SK-N-SH treated with all-trans-retinoic acid at 6 μM for 48 hours (cell line): ENCODE data around the gene BLOC1S6.

Experiments used
- ATAC-seq: fragments of 200-7000 bp; cut with Tn5 transposase; 3 replicates; pipeline ENCODE4 v1.9.1; 2020; ENCODE audit warnings: mild to moderate bottlenecking, moderate library complexity
- ARNTL ChIP-seq: fragments of 450-650 bp; formaldehyde crosslinking; IDR thresholded peaks from 2 replicates; pipeline ENCODE4 v1.5.0; 2020; ENCODE audit warnings: low read depth, mild to moderate bottlenecking, moderate library complexity, borderline replicate concordance
- BACH2 ChIP-seq: fragments of 250-450 bp; sonication (Bioruptor Pico); IDR thresholded peaks from 2 replicates; pipeline ENCODE4 v1.9.0; 2021; ENCODE audit warnings: mild to moderate bottlenecking, borderline replicate concordance
- CREB5 ChIP-seq: fragments of 250-450 bp; sonication (Bioruptor Pico); IDR thresholded peaks from 2 replicates; pipeline ENCODE4 v1.5.1; 2020; ENCODE audit warnings: low read depth, mild to moderate bottlenecking, moderate library complexity
- CSDC2 ChIP-seq: fragments of 250-450 bp; sonication (Bioruptor Pico); IDR thresholded peaks from 2 replicates; pipeline ENCODE4 v1.5.0; 2020; ENCODE audit warnings: mild to moderate bottlenecking, moderate library complexity
- CSRNP3 ChIP-seq: fragments of 250-450 bp; sonication (Bioruptor Pico); IDR thresholded peaks from 2 replicates; pipeline ENCODE4 v1.5.1; 2021; ENCODE audit warnings: mild to moderate bottlenecking, moderate library complexity
- ESRRG ChIP-seq: fragments of 250-450 bp; sonication (Bioruptor Pico); IDR thresholded peaks from 2 replicates; pipeline ENCODE4 v1.6.1; 2021; ENCODE audit warnings: mild to moderate bottlenecking
- GLIS3 ChIP-seq: fragments of 250-450 bp; sonication (Bioruptor Pico); IDR thresholded peaks from 2 replicates; pipeline ENCODE4 v1.5.0; 2020; ENCODE audit warnings: mild to moderate bottlenecking, moderate library complexity
- ISL1 ChIP-seq: fragments of 250-450 bp; sonication (Bioruptor Pico); IDR thresholded peaks from 2 replicates; pipeline ENCODE4 v2.1.2; 2022; ENCODE audit warnings: mild to moderate bottlenecking, moderate library complexity
- OSR1 ChIP-seq: fragments of 250-450 bp; sonication (Bioruptor Pico); IDR thresholded peaks from 2 replicates; pipeline ENCODE4 v1.8.0; 2022; ENCODE audit warnings: moderate library complexity, mild to moderate bottlenecking, inconsistent platforms
- PPARA ChIP-seq: fragments of 250-450 bp; sonication (Bioruptor Pico); IDR thresholded peaks from 2 replicates; pipeline ENCODE4 v1.5.0; 2020; ENCODE audit warnings: mild to moderate bottlenecking, borderline replicate concordance
- RARB ChIP-seq: fragments of 250-450 bp; sonication (Bioruptor Pico); IDR thresholded peaks from 2 replicates; pipeline ENCODE4 v1.8.0; 2021; ENCODE audit warnings: mild to moderate bottlenecking, moderate library complexity
- SNAI2 ChIP-seq: fragments of 250-450 bp; sonication (Bioruptor Pico); IDR thresholded peaks from 2 replicates; pipeline ENCODE4 v1.5.0; 2020; ENCODE audit warnings: mild to moderate bottlenecking, moderate library complexity
- TCF4 ChIP-seq: fragments of 250-450 bp; sonication (Bioruptor Pico); IDR thresholded peaks from 2 replicates; pipeline ENCODE4 v1.8.0; 2021; ENCODE audit warnings: mild to moderate bottlenecking, moderate library complexity, borderline replicate concordance
- TOX ChIP-seq: fragments of 250-450 bp; sonication (Bioruptor Pico); IDR thresholded peaks from 2 replicates; pipeline ENCODE4 v1.8.0; 2021; ENCODE audit warnings: mild to moderate bottlenecking, moderate library complexity, borderline replicate concordance
- TSHZ2 ChIP-seq: fragments of 250-450 bp; sonication (Bioruptor Pico); IDR thresholded peaks from 2 replicates; pipeline ENCODE4 v1.5.0; 2020; ENCODE audit warnings: mild to moderate bottlenecking, moderate library complexity
- ZC3H10 ChIP-seq: fragments of 250-450 bp; sonication (Bioruptor Pico); IDR thresholded peaks from 2 replicates; pipeline ENCODE4 v1.5.1; 2021; ENCODE audit warnings: mild to moderate bottlenecking, moderate library complexity
- ZFP3 ChIP-seq: fragments of 250-450 bp; sonication (Bioruptor Pico); IDR thresholded peaks from 2 replicates; pipeline ENCODE4 v1.5.0; 2020; ENCODE audit warnings: mild to moderate bottlenecking, moderate library complexity
- ZFP30 ChIP-seq: fragments of 450-650 bp; formaldehyde crosslinking; IDR thresholded peaks from 2 replicates; pipeline ENCODE4 v1.5.0; 2022; ENCODE audit warnings: mild to moderate bottlenecking, moderate library complexity
- ZNF565 ChIP-seq: fragments of 450-650 bp; formaldehyde crosslinking; conservative IDR thresholded peaks from 2 replicates; pipeline ENCODE4 v1.5.0; 2020; ENCODE audit warnings: low read depth, mild to moderate bottlenecking, moderate library complexity
- ZNF8 ChIP-seq: fragments of 450-650 bp; formaldehyde crosslinking; IDR thresholded peaks from 2 replicates; pipeline ENCODE4 v1.5.0; 2020; ENCODE audit warnings: mild to moderate bottlenecking, moderate library complexity
- TF ChIP-seq, protein P1 (sequence below): fragments of 250-450 bp; sonication (Bioruptor Pico); IDR thresholded peaks from 2 replicates; pipeline ENCODE4 v1.8.0; 2020; ENCODE audit warnings: mild to moderate bottlenecking, moderate library complexity, borderline replicate concordance

BLOC1S6 gene

GRCh38 chr15:45641374-45641781, 54.2 kb downstream of the BLOC1S6 start:
- TF ChIP-seq ZFP3 (CRISPR knock-in tag), result no peak
- no peak for TF ChIP-seq ZNF565
- no peak for TF ChIP-seq ESRRG (CRISPR knock-in tag)
- no peak for TF ChIP-seq ZNF8 (CRISPR knock-in tag)
- ATAC-seq, result peak; percentile 53

GRCh38 chr15:45641999-45642932, 55.1 kb downstream of the BLOC1S6 start:
- TF ChIP-seq PPARA (CRISPR knock-in tag), result no peak
- no peak for TF ChIP-seq TCF4 (CRISPR knock-in tag)
- no peak for TF ChIP-seq ZFP3 (CRISPR knock-in tag)
- no peak for TF ChIP-seq CREB5 (CRISPR knock-in tag)
- TF ChIP-seq RARB (CRISPR knock-in tag), result no peak
- no peak for TF ChIP-seq TSHZ2
- peak; percentile 41; the same call in 1 of the 2 replicates for TF ChIP-seq ISL1 (CRISPR knock-in tag)
- ATAC-seq, result peak; percentile 81

- ATAC-seq, result no peak
- TF ChIP-seq RARB (CRISPR knock-in tag) (no peak), ZFP30 (CRISPR knock-in tag) (no peak), ZFP3 (CRISPR knock-in tag) (no peak)
Observed at GRCh38 chr15:45644437-45644836, 57.3 kb downstream of the BLOC1S6 start.

DNA sequence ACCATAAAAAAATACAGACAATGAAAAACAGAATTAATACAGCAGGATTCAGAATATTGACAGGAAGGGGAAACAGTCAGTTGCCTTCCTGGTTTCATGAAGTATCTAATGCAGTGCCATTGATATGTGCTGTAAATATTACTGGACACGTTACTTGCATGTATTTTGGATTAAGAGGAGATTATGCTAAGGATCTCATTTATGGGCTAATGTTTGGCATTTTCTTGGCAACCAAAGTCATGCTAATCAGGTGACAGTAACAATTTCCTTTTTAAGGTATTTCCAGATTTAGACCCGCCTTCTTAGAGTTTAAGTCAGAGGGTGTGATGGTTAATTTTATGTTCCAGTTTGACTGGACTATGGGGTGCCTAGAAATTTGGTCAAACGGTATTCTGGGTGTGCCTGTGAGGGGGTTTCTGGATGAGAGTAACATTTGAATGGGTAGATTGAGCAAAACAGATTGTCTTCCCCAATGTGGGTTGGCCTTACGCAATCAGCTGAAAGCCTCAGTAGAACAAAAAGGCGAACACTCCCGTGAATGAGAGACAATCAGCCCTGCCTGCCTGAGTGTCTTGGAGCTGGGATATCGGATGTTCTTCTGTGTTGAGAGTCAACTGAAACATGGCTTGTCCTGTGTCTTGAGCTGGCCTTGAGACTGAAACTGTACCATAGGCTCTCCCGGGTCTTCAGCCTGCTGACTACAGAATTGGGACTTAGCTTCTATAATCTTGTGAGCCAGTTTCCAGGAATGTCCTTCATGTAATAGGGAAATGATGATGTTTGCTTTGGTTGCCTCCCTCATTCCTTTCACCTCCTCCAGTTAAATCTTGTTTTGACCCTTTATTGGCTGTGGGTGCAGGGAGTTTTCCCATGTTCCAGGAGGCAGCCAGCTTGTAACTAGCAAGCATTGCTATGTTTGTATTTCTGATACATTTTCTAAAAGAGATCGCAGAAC, 58.1 kb downstream of the BLOC1S6 start:
- ATAC-seq, result no peak

More for the DNA sequence above, 58.1 kb downstream of the BLOC1S6 start:
- TF ChIP-seq TCF4 (CRISPR knock-in tag), result no peak
- no peak for TF ChIP-seq TSHZ2
- no peak for TF ChIP-seq CSDC2
- TF ChIP-seq SNAI2 (CRISPR knock-in tag), result no peak
- no peak for TF ChIP-seq TOX (CRISPR knock-in tag)
- no peak for TF ChIP-seq RARB (CRISPR knock-in tag)
- TF ChIP-seq OSR1 (CRISPR knock-in tag), result no peak
- no peak for TF ChIP-seq ESRRG (CRISPR knock-in tag)
- TF ChIP-seq GLIS3 (CRISPR knock-in tag), result no peak
- no peak for TF ChIP-seq CSRNP3 (CRISPR knock-in tag)
- no peak for TF ChIP-seq ZFP30 (CRISPR knock-in tag)
- TF ChIP-seq ARNTL (CRISPR knock-in tag), result no peak
- TF ChIP-seq ZNF565, result no peak
- no peak for TF ChIP-seq ZFP3 (CRISPR knock-in tag)
- no peak for TF ChIP-seq BACH2 (CRISPR knock-in tag)
- no peak for TF ChIP-seq PPARA (CRISPR knock-in tag)
- no peak for TF ChIP-seq ZC3H10 (CRISPR knock-in tag)
- no peak for TF ChIP-seq ZNF8 (CRISPR knock-in tag)
- TF ChIP-seq, protein P1, sequence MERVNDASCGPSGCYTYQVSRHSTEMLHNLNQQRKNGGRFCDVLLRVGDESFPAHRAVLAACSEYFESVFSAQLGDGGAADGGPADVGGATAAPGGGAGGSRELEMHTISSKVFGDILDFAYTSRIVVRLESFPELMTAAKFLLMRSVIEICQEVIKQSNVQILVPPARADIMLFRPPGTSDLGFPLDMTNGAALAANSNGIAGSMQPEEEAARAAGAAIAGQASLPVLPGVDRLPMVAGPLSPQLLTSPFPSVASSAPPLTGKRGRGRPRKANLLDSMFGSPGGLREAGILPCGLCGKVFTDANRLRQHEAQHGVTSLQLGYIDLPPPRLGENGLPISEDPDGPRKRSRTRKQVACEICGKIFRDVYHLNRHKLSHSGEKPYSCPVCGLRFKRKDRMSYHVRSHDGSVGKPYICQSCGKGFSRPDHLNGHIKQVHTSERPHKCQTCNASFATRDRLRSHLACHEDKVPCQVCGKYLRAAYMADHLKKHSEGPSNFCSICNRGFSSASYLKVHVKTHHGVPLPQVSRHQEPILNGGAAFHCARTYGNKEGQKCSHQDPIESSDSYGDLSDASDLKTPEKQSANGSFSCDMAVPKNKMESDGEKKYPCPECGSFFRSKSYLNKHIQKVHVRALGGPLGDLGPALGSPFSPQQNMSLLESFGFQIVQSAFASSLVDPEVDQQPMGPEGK (CRISPR knock-in tag), result no peak
